OCI-LY1 (cell line): ENCODE results near the gene AIF1.

Source experiments
- H2AFZ ChIP-seq: fragments of 200-600 bp; sonication (generic), shearing (Covaris generic); 2 replicates; pipeline ENCODE4 v1.6.0; 2014; ENCODE audit warnings: antibody characterized with exemption, mild to moderate bottlenecking, low read length
- H3F3A ChIP-seq: fragments of 200-600 bp; sonication (generic), shearing (Covaris generic); 2 replicates; pipeline ENCODE4 v1.6.0; 2014; ENCODE audit warnings: mild to moderate bottlenecking, antibody characterized with exemption, low read length, moderate library complexity; ENCODE audit not compliant: insufficient read depth
- H3K27ac ChIP-seq: fragments of 200-600 bp; sonication (generic); 2 replicates; pipeline ENCODE4 v1.5.1; 2014; ENCODE audit warnings: low read length, mixed run types, mild to moderate bottlenecking, low read depth; ENCODE audit not compliant: poor library complexity, severe bottlenecking
- H3K27me3 ChIP-seq: fragments of 200-600 bp; sonication (generic); 2 replicates; pipeline ENCODE4 v1.6.0; 2014; ENCODE audit warnings: antibody characterized with exemption, mild to moderate bottlenecking, low read length, moderate library complexity; ENCODE audit not compliant: insufficient read depth
- H3K36me3 ChIP-seq: fragments of 200-600 bp; sonication (generic); 2 replicates; pipeline ENCODE4 v1.6.1; 2014; ENCODE audit warnings: mild to moderate bottlenecking, antibody characterized with exemption, low read length, moderate library complexity, mixed read lengths; ENCODE audit not compliant: insufficient read depth
- H3K4me1 ChIP-seq: fragments of 200-600 bp; sonication (generic); 2 replicates; pipeline ENCODE4 v1.5.1; 2014; ENCODE audit warnings: mild to moderate bottlenecking, low read length, moderate library complexity; ENCODE audit not compliant: insufficient read depth, severe bottlenecking
- H3K4me2 ChIP-seq: fragments of 200-600 bp; sonication (generic), shearing (Covaris generic); 2 replicates; pipeline ENCODE4 v1.6.1; 2014; ENCODE audit warnings: low read length
- H3K4me3 ChIP-seq: fragments of 200-600 bp; sonication (generic); 2 replicates; pipeline ENCODE4 v1.5.1; 2014; ENCODE audit warnings: low read length, low read depth, mild to moderate bottlenecking, mixed read lengths; ENCODE audit not compliant: poor library complexity, severe bottlenecking
- H3K79me2 ChIP-seq: fragments of 200-600 bp; shearing (Covaris generic); 2 replicates; pipeline ENCODE4 v1.6.1; 2016; ENCODE audit warnings: mixed run types, low read length, mixed read lengths; ENCODE audit not compliant: insufficient read depth
- H3K9ac ChIP-seq: fragments of 200-600 bp; sonication (generic), shearing (Covaris generic); 2 replicates; pipeline ENCODE4 v1.6.1; 2014; ENCODE audit warnings: mild to moderate bottlenecking, low read length, mixed read lengths
- H3K9me2 ChIP-seq: fragments of 200-600 bp; sonication (generic), shearing (Covaris generic); 2 replicates; pipeline ENCODE4 v1.6.1; 2014; ENCODE audit warnings: low read depth, mild to moderate bottlenecking, low read length, mixed read lengths
- H3K9me3 ChIP-seq: fragments of 200-600 bp; shearing (Covaris generic); 2 replicates; pipeline ENCODE4 v1.6.1; 2014; ENCODE audit warnings: low read length, mixed read lengths
- H4K20me1 ChIP-seq: fragments of 200-600 bp; sonication (generic), shearing (Covaris generic); 2 replicates; pipeline ENCODE4 v1.6.0; 2016; ENCODE audit warnings: mild to moderate bottlenecking, low read length; ENCODE audit not compliant: insufficient read depth
- CTCF ChIP-seq: fragments of 200-600 bp; sonication (generic), shearing (Covaris generic); IDR thresholded peaks from 2 replicates; pipeline ENCODE4 v1.5.1; 2017; ENCODE audit warnings: mild to moderate bottlenecking, antibody characterized with exemption, low read length, moderate library complexity, mixed read lengths
- EZH2 ChIP-seq: fragments of 200-600 bp; sonication (generic), shearing (Covaris generic); IDR thresholded peaks from 2 replicates; pipeline ENCODE4 v1.8.0; 2017; ENCODE audit warnings: borderline replicate concordance, mixed run types, mild to moderate bottlenecking, antibody characterized with exemption, low read length, moderate library complexity, mixed read lengths

The AIF1 gene

GRCh38 chr6:31592396-31592771, 22.6 kb upstream of the AIF1 start:
- no peaks in the 10 kb centered on the region for H3K36me3 ChIP-seq
- no peaks in the 10 kb centered on the region for H4K20me1 ChIP-seq
- peak overlapping the region; percentile 18; the same call in 1 of the 2 replicates for H2AFZ ChIP-seq
- 0 out of 2 replicates have a peak overlapping the region, but pooled peaks have one; percentile 3 for H3K4me2 ChIP-seq
- no peak overlapping the region for H3K27ac ChIP-seq
- H3K9ac ChIP-seq = no peak overlapping the region
- no peaks in the 10 kb centered on the region for H3K9me2 ChIP-seq
- no peaks in the 10 kb centered on the region for H3K9me3 ChIP-seq
- no peak for TF ChIP-seq EZH2
- TF ChIP-seq CTCF = no peak
- H3F3A ChIP-seq = no peaks in the 10 kb centered on the region
- no peaks in the 10 kb centered on the region for H3K27me3 ChIP-seq
- peaks cover 13% of the 10 kb centered on the region for H3K4me1 ChIP-seq
- no peak overlapping the region for H3K4me3 ChIP-seq
- no peaks in the 10 kb centered on the region for H3K79me2 ChIP-seq

- no peak for TF ChIP-seq EZH2
- TF ChIP-seq CTCF = peak; percentile 64
- no peaks in the 10 kb centered on the region for H4K20me1 ChIP-seq
- peak overlapping the region; percentile 33 for H3K27ac ChIP-seq
- H3K27me3 ChIP-seq = no peaks in the 10 kb centered on the region
- no peaks in the 10 kb centered on the region for H3K79me2 ChIP-seq
- H2AFZ ChIP-seq = no peak overlapping the region
- peaks cover 13% of the 10 kb centered on the region for H3K4me1 ChIP-seq
- no peaks in the 10 kb centered on the region for H3K36me3 ChIP-seq
- H3K4me2 ChIP-seq = no peak overlapping the region
- H3K9me3 ChIP-seq = no peaks in the 10 kb centered on the region
- H3F3A ChIP-seq = no peaks in the 10 kb centered on the region
- H3K4me3 ChIP-seq = no peak overlapping the region
- no peak overlapping the region for H3K9ac ChIP-seq
- no peaks in the 10 kb centered on the region for H3K9me2 ChIP-seq
Observed at GRCh38 chr6:31597006-31597405, 18.0 kb upstream of the AIF1 start.

GRCh38 chr6:31607317-31607716, 7.7 kb upstream of the AIF1 start:
- no peak overlapping the region for H3K9ac ChIP-seq
- no peak overlapping the region for H3K4me2 ChIP-seq
- no peaks in the 10 kb centered on the region for H3K9me3 ChIP-seq
- no peaks in the 10 kb centered on the region for H3K79me2 ChIP-seq
- no peaks in the 10 kb centered on the region for H3K27me3 ChIP-seq
- H3K4me1 ChIP-seq = peaks cover 5% of the 10 kb centered on the region
- no peak overlapping the region for H2AFZ ChIP-seq
- no peaks in the 10 kb centered on the region for H4K20me1 ChIP-seq
- no peaks in the 10 kb centered on the region for H3K9me2 ChIP-seq
- H3K4me3 ChIP-seq = no peak overlapping the region
- H3K36me3 ChIP-seq = no peaks in the 10 kb centered on the region
- no peaks in the 10 kb centered on the region for H3F3A ChIP-seq
- H3K27ac ChIP-seq = no peak overlapping the region
- TF ChIP-seq EZH2 = no peak
- no peak for TF ChIP-seq CTCF
